T-helper 2 cell treated with Interferon-gamma antibody and Interleukin-4, amounts not matched to agents 5 μg/mL and 100 μg/mL, for 36 hours (primary cell): ENCODE data around the gene DDB1.

Experiments
- DNase-seq: peaks from one replicate; pipeline ENCODE4 v3.0.0; 2021; ENCODE audit warnings: low spot score
- H3K27ac Mint-ChIP-seq: one replicate; pipeline ENCODE4 v1.8.0; 2021; ENCODE audit warnings: mild to moderate bottlenecking, mixed read lengths
- H3K27me3 Mint-ChIP-seq: one replicate; pipeline ENCODE4 v1.8.0; 2021; ENCODE audit warnings: low read depth, mixed read lengths
- H3K36me3 Mint-ChIP-seq: one replicate; pipeline ENCODE4 v1.8.0; 2021; ENCODE audit warnings: low read depth, mixed read lengths
- H3K4me1 Mint-ChIP-seq: one replicate; pipeline ENCODE4 v1.8.0; 2021; ENCODE audit warnings: low read depth, mixed read lengths
- H3K4me3 Mint-ChIP-seq: one replicate; pipeline ENCODE4 v1.8.0; 2022; ENCODE audit warnings: mild to moderate bottlenecking, moderate library complexity, mixed read lengths
- H3K9me3 Mint-ChIP-seq: one replicate; pipeline ENCODE4 v1.8.0; 2021; ENCODE audit warnings: mixed read lengths

The DDB1 gene

GRCh38 chr11:61332797-61333549 is at the start of gene DDB1, which contains the start of gene TKFC:
DDB1 (minus strand) TSS chr11:61333105; CDS start chr11:61332968, 137 bp downstream.
TKFC (plus strand) TSS chr11:61333228; CDS start chr11:61334729, 1,501 bp downstream.
- peak; percentile 99 for DNase-seq
- no peaks in the 10 kb centered on the region for H3K27me3 Mint-ChIP-seq
- H3K4me1 Mint-ChIP-seq, result peaks cover 42% of the 10 kb centered on the region
- peak within 1 kb of the TSS; percentile 93 for H3K4me3 Mint-ChIP-seq
- peak within 1 kb of the TSS; percentile 96 for H3K27ac Mint-ChIP-seq
- no peaks in the 10 kb centered on the region for H3K9me3 Mint-ChIP-seq
- peaks cover 33% of the 10 kb centered on the region for H3K36me3 Mint-ChIP-seq

GRCh38 chr11:61380884-61381283 is 48.0 kb upstream of the DDB1 start:
- H3K9me3 Mint-ChIP-seq, result no peaks in the 10 kb centered on the region
- H3K4me3 Mint-ChIP-seq, result no peak overlapping the region
- H3K36me3 Mint-ChIP-seq, result peaks cover 10% of the 10 kb centered on the region

DNA sequence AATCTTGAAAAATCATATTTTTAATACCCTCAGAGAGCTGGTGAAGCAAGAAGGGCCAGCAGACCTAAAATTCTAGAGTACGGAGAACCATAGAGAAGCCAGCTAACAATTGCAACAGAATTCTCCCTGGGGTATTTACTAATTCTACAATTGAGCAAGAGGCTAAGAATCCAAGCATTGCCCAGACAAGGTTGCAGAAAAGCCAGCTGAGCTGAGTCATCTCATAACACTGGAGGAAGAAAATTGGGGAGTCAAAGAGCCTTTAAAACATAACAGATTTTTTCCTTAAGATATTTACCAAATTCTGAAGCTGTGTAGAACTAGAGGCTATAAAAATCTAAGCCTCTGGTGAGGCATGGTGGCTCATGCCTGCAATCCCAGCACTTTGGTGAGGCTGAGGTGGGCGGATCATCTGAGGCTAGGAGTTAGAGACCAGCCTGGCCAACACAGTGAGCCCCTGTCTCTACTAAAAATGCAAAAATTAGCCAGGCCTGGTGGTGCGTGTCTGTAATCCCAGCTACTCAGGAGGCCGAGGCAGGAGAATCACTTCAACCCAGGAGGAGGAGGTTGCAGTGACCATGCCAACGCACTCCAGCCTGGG is 45.9 kb upstream of the DDB1 start:
- Mint-ChIP-seq H3K4me1 (no peaks in the 10 kb centered on the region), H3K4me3 (no peak overlapping the region), H3K36me3 (peaks cover 14% of the 10 kb centered on the region), H3K27me3 (no peaks in the 10 kb centered on the region), H3K9me3 (no peaks in the 10 kb centered on the region), H3K27ac (no peak overlapping the region)
- no peak for DNase-seq

More at GRCh38 chr11:61380884-61381283, 48.0 kb upstream of the DDB1 start:
- DNase-seq, result no peak
- Mint-ChIP-seq H3K4me1 (peaks cover 2% of the 10 kb centered on the region), H3K27me3 (no peaks in the 10 kb centered on the region), H3K27ac (no peak overlapping the region)

GRCh38 chr11:61377461-61378160 is 44.7 kb upstream of the DDB1 start:
- no peaks in the 10 kb centered on the region for H3K27me3 Mint-ChIP-seq
- H3K4me1 Mint-ChIP-seq, result no peaks in the 10 kb centered on the region
- DNase-seq, result no peak
- H3K9me3 Mint-ChIP-seq, result no peaks in the 10 kb centered on the region
- peaks cover 18% of the 10 kb centered on the region for H3K36me3 Mint-ChIP-seq
- no peak overlapping the region for H3K27ac Mint-ChIP-seq
- H3K4me3 Mint-ChIP-seq, result no peak overlapping the region

- no peak overlapping the region for H3K27ac Mint-ChIP-seq
- H3K9me3 Mint-ChIP-seq, result peaks cover 4% of the 10 kb centered on the region
- no peak for DNase-seq
- H3K4me3 Mint-ChIP-seq, result no peak overlapping the region
- H3K36me3 Mint-ChIP-seq, result peaks cover 30% of the 10 kb centered on the region
- H3K4me1 Mint-ChIP-seq, result no peaks in the 10 kb centered on the region
- no peaks in the 10 kb centered on the region for H3K27me3 Mint-ChIP-seq
These were observed 42.8 kb upstream of the DDB1 start for GRCh38 chr11:61375761-61376108.

DNA sequence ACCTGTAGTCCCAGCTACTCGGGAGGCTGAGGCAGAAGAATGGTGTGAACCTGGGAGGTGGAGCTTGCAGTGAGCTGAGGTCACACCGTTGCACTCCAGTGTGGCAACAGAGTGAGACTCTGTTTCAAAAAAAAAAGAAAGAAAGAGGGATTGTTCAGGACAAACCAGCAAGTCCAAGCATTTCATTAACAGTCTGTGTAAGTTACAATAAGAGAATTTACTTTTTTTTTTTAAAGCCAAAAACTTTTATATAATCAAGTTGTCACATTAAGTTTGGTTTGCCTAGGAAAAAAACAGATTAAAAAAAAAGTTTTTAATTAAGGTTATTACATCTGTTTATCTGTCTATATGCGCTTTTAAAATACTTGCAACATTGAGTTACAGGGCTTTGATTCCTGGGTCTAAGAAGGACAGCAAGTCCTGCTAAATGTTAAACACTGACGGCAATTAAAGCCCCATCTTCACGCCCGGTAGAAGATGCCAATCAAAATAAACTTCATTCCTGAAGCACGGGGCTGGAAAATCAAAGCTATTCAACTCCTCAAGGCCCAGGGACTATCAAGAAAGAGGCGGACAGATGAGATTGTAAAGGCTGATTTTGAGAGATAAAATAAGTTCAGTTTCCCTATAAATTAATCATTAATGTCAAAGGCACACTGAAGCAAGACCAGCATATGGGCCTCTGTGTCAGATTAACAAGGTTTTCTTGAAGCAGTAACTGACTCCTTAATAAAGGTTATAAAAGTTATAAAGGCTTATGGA is 39.9 kb upstream of the DDB1 start:
- H3K27me3 Mint-ChIP-seq, result no peaks in the 10 kb centered on the region
- H3K9me3 Mint-ChIP-seq, result peaks cover 4% of the 10 kb centered on the region
- H3K4me3 Mint-ChIP-seq, result no peak overlapping the region
- no peak for DNase-seq
- H3K4me1 Mint-ChIP-seq, result peaks cover 7% of the 10 kb centered on the region
- H3K27ac Mint-ChIP-seq, result no peak overlapping the region
- H3K36me3 Mint-ChIP-seq, result peaks cover 52% of the 10 kb centered on the region

DNA sequence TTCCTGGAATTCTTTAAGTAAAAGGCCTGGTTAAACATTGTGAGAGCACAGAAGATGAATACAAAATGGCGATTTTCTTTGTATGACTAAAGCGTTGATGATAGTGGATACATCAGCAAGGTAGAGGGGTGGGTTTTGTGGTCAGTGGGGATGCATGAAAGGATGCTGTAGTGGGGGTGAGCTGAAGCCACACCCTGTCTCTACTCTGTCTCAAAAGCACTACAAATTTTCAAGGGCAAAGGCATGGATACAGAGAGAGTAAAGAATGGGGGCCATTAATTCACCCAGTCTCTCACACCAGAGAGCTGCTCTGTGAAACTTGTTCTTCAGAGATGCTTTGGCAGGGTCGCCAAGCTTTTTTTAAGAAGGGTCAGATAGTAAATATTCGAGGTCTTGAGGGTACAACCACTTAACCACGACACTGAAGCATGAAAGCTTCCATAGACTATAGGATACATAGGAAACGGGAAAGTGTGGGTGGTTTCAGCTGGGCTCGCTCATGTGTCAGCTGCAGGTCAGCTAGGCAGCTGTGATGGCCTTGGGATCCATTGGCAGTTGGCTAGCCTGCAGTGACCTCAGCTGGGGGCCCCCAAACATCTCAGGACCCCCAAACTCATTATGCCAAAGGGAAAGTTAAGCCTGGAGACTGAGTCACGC is 37.6 kb upstream of the DDB1 start:
- Mint-ChIP-seq H3K27me3 (no peaks in the 10 kb centered on the region), H3K9me3 (peaks cover 4% of the 10 kb centered on the region), H3K36me3 (peaks cover 61% of the 10 kb centered on the region), H3K4me1 (peaks cover 7% of the 10 kb centered on the region), H3K4me3 (no peak overlapping the region), H3K27ac (no peak overlapping the region)
- DNase-seq, result no peak

DNA sequence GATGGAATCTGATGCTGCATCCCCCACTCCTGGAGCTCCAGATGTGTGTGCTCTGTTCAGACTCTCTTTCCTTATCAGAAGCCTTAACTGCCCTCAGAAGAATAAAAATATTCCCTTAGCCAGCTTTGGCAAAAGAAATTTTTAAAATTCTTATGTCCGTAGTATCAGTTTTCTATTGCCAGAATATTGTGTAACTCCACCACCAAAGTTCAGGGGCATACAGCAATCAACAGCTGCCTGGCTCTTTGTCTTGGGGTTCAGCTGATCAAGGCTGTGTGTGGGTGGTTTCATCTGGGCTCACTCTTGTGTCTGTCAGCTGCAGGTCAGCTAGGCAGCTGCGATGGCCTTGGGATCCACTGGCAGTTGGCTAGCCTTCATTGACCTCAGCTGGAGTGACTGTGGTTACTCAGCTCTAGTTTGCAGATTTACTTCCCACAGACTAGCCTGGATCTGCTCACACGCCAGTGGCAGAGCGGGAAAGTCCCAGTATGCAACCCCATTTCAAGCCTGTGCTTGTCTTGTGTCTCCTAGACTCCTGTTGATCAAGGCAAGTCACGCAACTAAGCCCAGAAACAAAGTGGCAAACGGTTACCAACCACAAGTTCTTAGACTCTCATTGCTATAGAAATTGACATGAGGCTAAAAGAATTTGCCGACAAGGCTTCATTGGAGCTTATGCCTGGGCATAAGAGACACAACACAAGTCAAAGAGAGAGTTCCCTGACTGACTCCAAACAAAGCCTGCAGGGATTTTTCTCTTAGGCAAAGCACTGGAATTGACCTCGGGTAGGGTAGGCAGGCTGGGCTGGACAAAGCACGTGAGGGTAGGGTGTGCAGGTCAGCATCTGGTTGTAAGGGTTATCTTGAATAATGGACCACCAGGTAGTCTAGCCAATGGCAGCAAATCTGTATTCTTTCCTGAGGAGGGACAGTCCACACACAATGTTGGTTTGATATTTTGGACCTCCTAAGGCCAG is 36.8 kb upstream of the DDB1 start:
- H3K4me1 Mint-ChIP-seq, result peaks cover 7% of the 10 kb centered on the region
- DNase-seq, result no peak
- H3K9me3 Mint-ChIP-seq, result peaks cover 4% of the 10 kb centered on the region
- peak overlapping the region; percentile 59 for H3K27ac Mint-ChIP-seq
- H3K36me3 Mint-ChIP-seq, result peaks cover 57% of the 10 kb centered on the region
- H3K27me3 Mint-ChIP-seq, result no peaks in the 10 kb centered on the region
- H3K4me3 Mint-ChIP-seq, result no peak overlapping the region

- Mint-ChIP-seq H3K4me1 (peaks cover 9% of the 10 kb centered on the region), H3K9me3 (peaks cover 4% of the 10 kb centered on the region), H3K27me3 (no peaks in the 10 kb centered on the region), H3K36me3 (peaks cover 61% of the 10 kb centered on the region), H3K4me3 (no peak overlapping the region), H3K27ac (no peak overlapping the region)
- no peak for DNase-seq
These were observed 35.7 kb upstream of the DDB1 start for GRCh38 chr11:61368646-61369045.

DNA sequence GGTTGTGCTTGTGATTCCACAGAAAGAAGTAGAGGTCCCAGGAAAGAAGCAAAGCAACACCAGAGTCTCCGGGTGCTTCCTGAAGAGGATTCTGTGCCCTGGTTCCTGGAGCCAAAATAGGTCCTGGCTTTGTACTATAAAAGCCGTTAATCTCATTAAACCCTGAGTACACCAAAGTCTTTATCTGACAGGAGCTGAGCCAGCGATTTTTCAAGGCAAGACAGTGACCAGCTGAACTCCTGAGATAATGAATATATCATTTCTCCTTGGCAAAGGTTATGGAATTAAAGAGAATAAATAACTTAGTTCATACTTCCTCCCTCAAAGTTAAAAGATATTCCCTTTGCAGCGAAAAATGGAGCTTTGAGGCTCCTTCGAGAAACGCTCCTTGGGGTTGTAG is 34.5 kb upstream of the DDB1 start:
- no peak for DNase-seq
- H3K9me3 Mint-ChIP-seq, result peaks cover 4% of the 10 kb centered on the region
- no peaks in the 10 kb centered on the region for H3K27me3 Mint-ChIP-seq
- no peak overlapping the region for H3K27ac Mint-ChIP-seq
- H3K4me1 Mint-ChIP-seq, result peaks cover 17% of the 10 kb centered on the region
- no peak overlapping the region for H3K4me3 Mint-ChIP-seq
- H3K36me3 Mint-ChIP-seq, result peaks cover 59% of the 10 kb centered on the region

GRCh38 chr11:61364012-61364675 is 31.2 kb upstream of the DDB1 start:
- H3K36me3 Mint-ChIP-seq, result peaks cover 39% of the 10 kb centered on the region
- peak overlapping the region; percentile 97 for H3K4me3 Mint-ChIP-seq
- no peak overlapping the region for H3K27ac Mint-ChIP-seq
- no peaks in the 10 kb centered on the region for H3K9me3 Mint-ChIP-seq
- no peaks in the 10 kb centered on the region for H3K27me3 Mint-ChIP-seq
- DNase-seq, result no peak
- H3K4me1 Mint-ChIP-seq, result peaks cover 27% of the 10 kb centered on the region

DNA sequence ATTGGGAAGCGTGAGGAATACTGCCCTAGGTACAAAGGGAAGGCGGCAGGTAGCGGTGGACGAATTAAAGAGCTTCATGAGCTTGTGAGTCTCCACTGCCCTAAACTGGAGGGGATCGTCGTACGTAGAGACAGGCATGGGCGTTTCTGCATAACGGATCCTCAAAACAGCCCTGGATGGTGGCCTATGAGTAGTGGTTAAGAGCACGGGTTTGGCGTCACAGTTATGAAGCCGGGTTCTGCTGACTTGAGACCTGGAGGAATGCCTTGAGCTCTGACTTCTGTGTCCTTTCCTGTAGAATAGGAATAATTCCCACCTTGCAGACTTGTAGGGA is 29.6 kb upstream of the DDB1 start:
- no peaks in the 10 kb centered on the region for H3K27me3 Mint-ChIP-seq
- peak overlapping the region; percentile 97 for H3K4me3 Mint-ChIP-seq
- H3K4me1 Mint-ChIP-seq, result peaks cover 28% of the 10 kb centered on the region
- no peak for DNase-seq
- H3K27ac Mint-ChIP-seq, result peak overlapping the region; percentile 96
- peaks cover 29% of the 10 kb centered on the region for H3K36me3 Mint-ChIP-seq
- H3K9me3 Mint-ChIP-seq, result no peaks in the 10 kb centered on the region
